ENCODE results near the gene TOX3.

The TOX3 gene

DNA sequence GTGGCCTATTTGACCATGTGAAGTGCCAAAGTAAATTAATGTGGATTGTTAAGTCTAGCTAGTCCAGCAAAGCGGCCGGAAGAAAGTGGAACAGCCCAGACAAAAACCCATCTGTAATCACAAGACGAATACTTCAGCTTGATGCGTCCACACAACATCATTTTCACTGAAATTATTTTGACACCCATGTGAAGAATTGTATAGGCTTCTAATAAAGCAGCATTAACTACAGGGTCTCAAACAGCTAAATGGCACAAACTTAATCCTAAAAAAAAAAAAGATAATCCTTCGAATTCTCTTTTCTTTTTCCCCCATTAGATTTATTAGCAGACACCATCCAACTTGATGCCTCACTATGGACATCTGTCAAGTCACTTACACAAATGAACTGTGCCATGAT, 73.8 kb downstream of the TOX3 start:
- TF ChIP-seq CEBPB (IDR thresholded peaks at IDR 0.05) (no peak), TEAD4 (IDR thresholded peaks at IDR 0.05) (no peak)

DNA sequence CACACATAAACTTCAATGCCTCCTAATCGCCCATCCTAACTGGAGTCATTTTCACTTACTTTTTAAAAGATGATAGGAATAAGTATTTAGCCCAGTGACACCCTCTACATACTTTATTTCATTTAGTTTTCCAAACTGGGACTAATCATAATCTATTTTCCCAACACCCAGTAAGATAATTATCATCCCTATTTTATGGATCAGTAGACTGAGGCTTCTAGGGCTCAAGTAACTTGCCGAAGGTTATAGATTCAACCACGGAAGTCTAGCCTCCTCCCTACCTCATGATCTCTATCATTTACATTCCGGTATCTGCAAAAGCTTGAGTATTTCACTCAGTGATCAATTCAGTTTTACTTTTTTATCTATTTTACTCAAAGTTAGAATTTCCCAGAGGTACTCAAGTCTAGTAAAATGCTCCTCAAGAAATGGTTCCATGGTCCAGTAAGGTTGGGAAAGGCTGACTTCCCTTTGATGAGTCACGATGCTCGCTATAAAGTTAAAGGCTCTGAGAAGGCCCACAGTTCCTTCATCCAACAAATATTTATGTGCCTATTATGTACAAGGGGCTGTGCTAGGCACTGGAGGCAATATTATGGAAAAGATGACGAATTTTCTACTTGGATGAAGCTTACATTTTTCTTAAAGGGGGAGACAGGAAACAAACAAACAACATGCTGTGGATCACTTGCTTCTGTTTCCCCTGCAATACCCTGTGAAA, 75.1 kb downstream of the TOX3 start:
- TF ChIP-seq ZBTB7A (IDR thresholded peaks at IDR 0.05; ENCODE audit: low read depth), result no peak
- TF ChIP-seq YY1 (IDR thresholded peaks at IDR 0.05; ENCODE audit: low read depth), result no peak
- no peak for TF ChIP-seq EGR1 (IDR thresholded peaks at IDR 0.05)
- TF ChIP-seq TEAD4 (IDR thresholded peaks at IDR 0.05), result no peak
- no peak for TF ChIP-seq NFIC (IDR thresholded peaks at IDR 0.05)

DNA sequence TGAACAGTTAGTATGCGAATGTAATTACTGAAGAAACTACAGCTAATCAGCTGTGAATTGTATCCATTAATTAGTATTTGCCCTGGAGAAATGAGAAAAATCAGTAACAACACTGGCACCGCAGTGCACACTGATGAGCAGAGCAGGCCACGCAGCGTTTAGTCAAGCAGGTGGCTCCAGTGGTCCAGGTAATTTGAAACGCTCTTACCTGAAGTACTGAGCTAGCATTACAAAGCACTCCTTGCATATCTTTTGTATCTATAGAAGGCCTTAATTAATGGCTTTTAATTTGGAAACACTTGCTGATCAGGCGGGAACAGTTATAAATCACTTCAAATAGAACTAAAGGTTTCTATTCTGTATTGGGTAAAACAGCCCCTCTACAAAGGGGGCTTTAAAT, 76.4 kb downstream of the TOX3 start:
- TF ChIP-seq TAF1 (IDR thresholded peaks at IDR 0.05; ENCODE audit: low read depth) (no peak), TEAD4 (IDR thresholded peaks at IDR 0.05) (no peak), CREB1 (IDR thresholded peaks at IDR 0.05; ENCODE audit: low read depth) (no peak), EP300 (IDR thresholded peaks at IDR 0.05; ENCODE audit: borderline replicate concordance) (no peak), YY1 (IDR thresholded peaks at IDR 0.05; ENCODE audit: low read depth) (no peak), EGR1 (IDR thresholded peaks at IDR 0.05) (no peak), FOXM1 (IDR thresholded peaks at IDR 0.05; ENCODE audit: borderline replicate concordance, low read depth) (no peak)
- TF ChIP-seq, protein P1, sequence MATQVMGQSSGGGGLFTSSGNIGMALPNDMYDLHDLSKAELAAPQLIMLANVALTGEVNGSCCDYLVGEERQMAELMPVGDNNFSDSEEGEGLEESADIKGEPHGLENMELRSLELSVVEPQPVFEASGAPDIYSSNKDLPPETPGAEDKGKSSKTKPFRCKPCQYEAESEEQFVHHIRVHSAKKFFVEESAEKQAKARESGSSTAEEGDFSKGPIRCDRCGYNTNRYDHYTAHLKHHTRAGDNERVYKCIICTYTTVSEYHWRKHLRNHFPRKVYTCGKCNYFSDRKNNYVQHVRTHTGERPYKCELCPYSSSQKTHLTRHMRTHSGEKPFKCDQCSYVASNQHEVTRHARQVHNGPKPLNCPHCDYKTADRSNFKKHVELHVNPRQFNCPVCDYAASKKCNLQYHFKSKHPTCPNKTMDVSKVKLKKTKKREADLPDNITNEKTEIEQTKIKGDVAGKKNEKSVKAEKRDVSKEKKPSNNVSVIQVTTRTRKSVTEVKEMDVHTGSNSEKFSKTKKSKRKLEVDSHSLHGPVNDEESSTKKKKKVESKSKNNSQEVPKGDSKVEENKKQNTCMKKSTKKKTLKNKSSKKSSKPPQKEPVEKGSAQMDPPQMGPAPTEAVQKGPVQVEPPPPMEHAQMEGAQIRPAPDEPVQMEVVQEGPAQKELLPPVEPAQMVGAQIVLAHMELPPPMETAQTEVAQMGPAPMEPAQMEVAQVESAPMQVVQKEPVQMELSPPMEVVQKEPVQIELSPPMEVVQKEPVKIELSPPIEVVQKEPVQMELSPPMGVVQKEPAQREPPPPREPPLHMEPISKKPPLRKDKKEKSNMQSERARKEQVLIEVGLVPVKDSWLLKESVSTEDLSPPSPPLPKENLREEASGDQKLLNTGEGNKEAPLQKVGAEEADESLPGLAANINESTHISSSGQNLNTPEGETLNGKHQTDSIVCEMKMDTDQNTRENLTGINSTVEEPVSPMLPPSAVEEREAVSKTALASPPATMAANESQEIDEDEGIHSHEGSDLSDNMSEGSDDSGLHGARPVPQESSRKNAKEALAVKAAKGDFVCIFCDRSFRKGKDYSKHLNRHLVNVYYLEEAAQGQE (IDR thresholded peaks at IDR 0.05; ENCODE audit: low read depth), result no peak
- TF ChIP-seq, protein P2, sequence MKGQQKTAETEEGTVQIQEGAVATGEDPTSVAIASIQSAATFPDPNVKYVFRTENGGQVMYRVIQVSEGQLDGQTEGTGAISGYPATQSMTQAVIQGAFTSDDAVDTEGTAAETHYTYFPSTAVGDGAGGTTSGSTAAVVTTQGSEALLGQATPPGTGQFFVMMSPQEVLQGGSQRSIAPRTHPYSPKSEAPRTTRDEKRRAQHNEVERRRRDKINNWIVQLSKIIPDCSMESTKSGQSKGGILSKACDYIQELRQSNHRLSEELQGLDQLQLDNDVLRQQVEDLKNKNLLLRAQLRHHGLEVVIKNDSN (IDR thresholded peaks at IDR 0.05), result no peak
- TF ChIP-seq, protein P3, sequence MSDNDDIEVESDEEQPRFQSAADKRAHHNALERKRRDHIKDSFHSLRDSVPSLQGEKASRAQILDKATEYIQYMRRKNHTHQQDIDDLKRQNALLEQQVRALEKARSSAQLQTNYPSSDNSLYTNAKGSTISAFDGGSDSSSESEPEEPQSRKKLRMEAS (IDR thresholded peaks at IDR 0.05), result no peak

DNA sequence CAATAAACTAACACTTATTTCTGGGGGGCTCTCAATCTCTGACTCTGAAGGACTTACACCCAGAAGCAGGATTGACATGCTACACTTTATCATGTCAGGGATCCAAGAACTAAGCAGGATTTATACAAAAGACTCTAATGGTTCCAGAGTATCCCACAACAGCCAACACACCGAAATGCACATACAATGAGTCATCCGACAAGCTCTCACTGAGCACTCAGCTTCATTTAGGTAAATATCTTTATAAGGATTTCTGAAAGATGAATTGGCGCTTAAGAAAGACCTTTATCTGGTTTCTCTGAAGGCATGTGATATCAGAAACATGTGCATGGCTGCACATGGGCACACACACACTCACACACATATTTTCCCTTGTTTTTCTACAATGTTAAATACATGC, 77.2 kb downstream of the TOX3 start:
- TF ChIP-seq TAF1 (IDR thresholded peaks at IDR 0.05; ENCODE audit: low read depth) (no peak), RAD21 (IDR thresholded peaks at IDR 0.05; ENCODE audit: low read depth) (no peak), EP300 (IDR thresholded peaks at IDR 0.05; ENCODE audit: borderline replicate concordance) (no peak), YY1 (IDR thresholded peaks at IDR 0.05; ENCODE audit: low read depth) (no peak), NFIC (IDR thresholded peaks at IDR 0.05) (no peak), CEBPB (IDR thresholded peaks at IDR 0.05) (no peak), EGR1 (IDR thresholded peaks at IDR 0.05) (no peak), TCF12 (IDR thresholded peaks at IDR 0.05; ENCODE audit: low read depth) (no peak), FOXM1 (IDR thresholded peaks at IDR 0.05; ENCODE audit: borderline replicate concordance, low read depth) (no peak), TEAD4 (IDR thresholded peaks at IDR 0.05) (no peak), ZBTB7A (IDR thresholded peaks at IDR 0.05; ENCODE audit: low read depth) (no peak), CREB1 (IDR thresholded peaks at IDR 0.05; ENCODE audit: low read depth) (no peak)
- TF ChIP-seq, protein P1 (IDR thresholded peaks at IDR 0.05; ENCODE audit: low read depth), result no peak
- TF ChIP-seq, protein P3 (IDR thresholded peaks at IDR 0.05), result no peak
- TF ChIP-seq, protein P2 (IDR thresholded peaks at IDR 0.05), result no peak

DNA sequence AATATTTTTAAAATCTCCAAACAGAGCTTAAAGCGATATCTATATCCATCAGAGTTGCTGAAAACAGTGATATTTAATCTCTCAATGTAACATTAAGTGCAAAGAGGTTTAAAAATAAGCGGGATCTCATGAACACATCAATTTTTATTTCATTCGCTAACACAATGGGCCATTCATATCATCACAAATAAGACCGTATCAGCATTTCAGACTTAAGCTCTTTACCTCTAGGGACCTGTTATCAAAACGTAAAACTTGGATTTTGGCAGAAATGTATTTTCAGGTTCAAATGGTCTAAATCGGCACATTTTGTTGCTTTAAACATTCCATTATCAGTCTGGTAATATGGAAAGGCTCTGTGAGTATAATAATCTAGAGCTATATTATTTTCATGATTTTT, 77.9 kb downstream of the TOX3 start:
- TF ChIP-seq, protein P3 (IDR thresholded peaks at IDR 0.05), result no peak

DNA sequence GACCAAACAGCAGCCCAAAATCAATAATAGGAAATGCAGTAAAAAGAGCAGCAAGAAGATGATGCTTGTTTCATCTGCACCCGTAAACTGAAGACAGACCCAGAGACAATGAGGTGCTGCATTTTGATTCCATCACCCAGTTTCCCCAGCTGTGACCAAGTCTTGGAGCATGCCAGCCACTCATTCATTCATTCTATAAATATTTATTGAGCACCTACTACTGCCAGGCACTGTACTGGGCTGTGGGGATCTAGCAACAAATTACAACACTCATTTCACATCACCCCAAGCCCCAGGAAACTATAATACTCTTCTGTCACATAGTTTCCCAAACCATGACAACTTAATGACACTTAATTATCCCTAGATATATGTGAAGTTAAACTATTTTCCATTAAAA, 79.2 kb downstream of the TOX3 start:
- TF ChIP-seq, protein P2 (IDR thresholded peaks at IDR 0.05), result no peak
- TF ChIP-seq, protein P1 (IDR thresholded peaks at IDR 0.05; ENCODE audit: low read depth), result no peak
- no peak for TF ChIP-seq RAD21 (IDR thresholded peaks at IDR 0.05; ENCODE audit: low read depth)
- no peak for TF ChIP-seq FOXM1 (IDR thresholded peaks at IDR 0.05; ENCODE audit: borderline replicate concordance, low read depth)
- no peak for TF ChIP-seq CEBPB (IDR thresholded peaks at IDR 0.05)
- TF ChIP-seq EP300 (IDR thresholded peaks at IDR 0.05; ENCODE audit: borderline replicate concordance), result no peak
- no peak for TF ChIP-seq TCF12 (IDR thresholded peaks at IDR 0.05; ENCODE audit: low read depth)
- no peak for TF ChIP-seq TEAD4 (IDR thresholded peaks at IDR 0.05)
- TF ChIP-seq ZBTB7A (IDR thresholded peaks at IDR 0.05; ENCODE audit: low read depth), result no peak
- TF ChIP-seq, protein P3 (IDR thresholded peaks at IDR 0.05), result no peak
- no peak for TF ChIP-seq YY1 (IDR thresholded peaks at IDR 0.05; ENCODE audit: low read depth)
- no peak for TF ChIP-seq NFIC (IDR thresholded peaks at IDR 0.05)
- TF ChIP-seq CREB1 (IDR thresholded peaks at IDR 0.05; ENCODE audit: low read depth), result no peak
- TF ChIP-seq EGR1 (IDR thresholded peaks at IDR 0.05), result no peak
- TF ChIP-seq TAF1 (IDR thresholded peaks at IDR 0.05; ENCODE audit: low read depth), result no peak

Data from Ishikawa (cell line).